ENCODE data around the gene CES3.

Gene CES3

DNA sequence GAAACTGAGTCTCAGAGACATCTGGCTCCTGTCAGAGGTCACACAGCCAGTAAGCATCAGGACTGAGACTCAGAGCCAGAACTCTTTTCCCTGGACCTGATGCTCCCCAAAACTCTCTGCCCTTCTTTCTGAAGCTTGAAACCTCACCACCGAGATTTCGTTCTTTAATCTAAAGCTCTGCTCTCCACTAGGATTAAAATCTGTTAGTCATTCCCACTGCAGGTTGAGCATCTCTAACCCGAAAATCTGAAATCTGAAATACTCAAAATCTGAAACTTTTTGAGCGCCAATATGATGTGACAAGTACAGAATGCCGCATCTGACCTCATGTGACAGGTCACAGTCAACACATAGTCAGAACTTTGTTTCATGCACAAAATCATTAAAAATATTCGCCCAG, 44.5 kb upstream of the CES3 start:
- DNase-seq (ENCODE audit: low spot score) = no peak
- in situ Hi-C loops (cut with MboI; ENCODE audit: low sequenced_read_pairs, unreplicated experiment) = no loop called here
- TF ChIP-seq, protein P1, sequence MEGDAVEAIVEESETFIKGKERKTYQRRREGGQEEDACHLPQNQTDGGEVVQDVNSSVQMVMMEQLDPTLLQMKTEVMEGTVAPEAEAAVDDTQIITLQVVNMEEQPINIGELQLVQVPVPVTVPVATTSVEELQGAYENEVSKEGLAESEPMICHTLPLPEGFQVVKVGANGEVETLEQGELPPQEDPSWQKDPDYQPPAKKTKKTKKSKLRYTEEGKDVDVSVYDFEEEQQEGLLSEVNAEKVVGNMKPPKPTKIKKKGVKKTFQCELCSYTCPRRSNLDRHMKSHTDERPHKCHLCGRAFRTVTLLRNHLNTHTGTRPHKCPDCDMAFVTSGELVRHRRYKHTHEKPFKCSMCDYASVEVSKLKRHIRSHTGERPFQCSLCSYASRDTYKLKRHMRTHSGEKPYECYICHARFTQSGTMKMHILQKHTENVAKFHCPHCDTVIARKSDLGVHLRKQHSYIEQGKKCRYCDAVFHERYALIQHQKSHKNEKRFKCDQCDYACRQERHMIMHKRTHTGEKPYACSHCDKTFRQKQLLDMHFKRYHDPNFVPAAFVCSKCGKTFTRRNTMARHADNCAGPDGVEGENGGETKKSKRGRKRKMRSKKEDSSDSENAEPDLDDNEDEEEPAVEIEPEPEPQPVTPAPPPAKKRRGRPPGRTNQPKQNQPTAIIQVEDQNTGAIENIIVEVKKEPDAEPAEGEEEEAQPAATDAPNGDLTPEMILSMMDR (IDR thresholded peaks at IDR 0.05; ENCODE audit: borderline replicate concordance, control extremely low read depth, extremely low read depth, insufficient read depth, missing control alignments) = no peak

DNA sequence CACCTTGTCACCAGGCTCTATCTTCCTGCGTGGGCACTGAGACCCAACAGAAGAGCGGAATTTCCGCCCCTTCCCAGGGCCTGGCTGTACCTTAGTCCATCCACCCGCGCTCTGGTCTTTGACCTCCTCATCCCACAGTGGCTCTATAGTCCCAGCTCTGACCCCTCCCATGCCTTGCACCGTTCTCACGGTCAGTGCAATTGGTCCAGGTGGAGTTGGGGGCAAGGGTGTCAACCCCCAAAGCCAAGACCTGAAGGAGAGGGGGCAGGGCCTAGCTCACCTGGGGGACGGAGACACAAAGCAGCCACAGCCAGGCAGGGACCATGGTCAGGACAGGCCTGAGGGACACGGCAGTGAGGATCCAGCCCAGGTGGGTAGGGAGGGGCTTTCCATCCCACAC, 43.3 kb upstream of the CES3 start:
- DNase-seq (ENCODE audit: low spot score) = no peak
- TF ChIP-seq, protein P1 (IDR thresholded peaks at IDR 0.05; ENCODE audit: borderline replicate concordance, control extremely low read depth, extremely low read depth, insufficient read depth, missing control alignments) = no peak
- in situ Hi-C loops (cut with MboI; ENCODE audit: low sequenced_read_pairs, unreplicated experiment) = no loop called here

DNA sequence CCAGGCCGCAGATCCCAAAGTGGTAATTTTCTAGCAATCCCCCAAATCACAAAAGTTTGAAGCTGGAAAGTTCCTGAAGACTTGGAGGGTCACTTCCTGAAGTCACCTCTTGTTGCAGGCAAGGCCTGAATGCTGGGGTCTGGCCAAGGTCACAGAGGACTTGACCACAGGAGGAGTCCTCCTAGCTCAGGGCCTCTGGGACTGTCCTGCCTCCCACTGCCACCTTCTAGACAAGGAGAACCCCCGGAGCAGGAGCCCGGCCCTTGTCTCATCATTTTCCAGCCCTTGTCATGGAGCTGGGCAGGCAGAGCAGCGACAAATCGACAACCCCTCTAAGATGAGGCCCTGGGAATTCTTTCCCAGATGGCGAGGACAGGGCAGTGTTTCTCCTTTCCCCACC, 42.7 kb upstream of the CES3 start:
- TF ChIP-seq, protein P1 (IDR thresholded peaks at IDR 0.05; ENCODE audit: borderline replicate concordance, control extremely low read depth, extremely low read depth, insufficient read depth, missing control alignments) = no peak
- DNase-seq (ENCODE audit: low spot score) = no peak
- in situ Hi-C loops (cut with MboI; ENCODE audit: low sequenced_read_pairs, unreplicated experiment) = no loop called here

DNA sequence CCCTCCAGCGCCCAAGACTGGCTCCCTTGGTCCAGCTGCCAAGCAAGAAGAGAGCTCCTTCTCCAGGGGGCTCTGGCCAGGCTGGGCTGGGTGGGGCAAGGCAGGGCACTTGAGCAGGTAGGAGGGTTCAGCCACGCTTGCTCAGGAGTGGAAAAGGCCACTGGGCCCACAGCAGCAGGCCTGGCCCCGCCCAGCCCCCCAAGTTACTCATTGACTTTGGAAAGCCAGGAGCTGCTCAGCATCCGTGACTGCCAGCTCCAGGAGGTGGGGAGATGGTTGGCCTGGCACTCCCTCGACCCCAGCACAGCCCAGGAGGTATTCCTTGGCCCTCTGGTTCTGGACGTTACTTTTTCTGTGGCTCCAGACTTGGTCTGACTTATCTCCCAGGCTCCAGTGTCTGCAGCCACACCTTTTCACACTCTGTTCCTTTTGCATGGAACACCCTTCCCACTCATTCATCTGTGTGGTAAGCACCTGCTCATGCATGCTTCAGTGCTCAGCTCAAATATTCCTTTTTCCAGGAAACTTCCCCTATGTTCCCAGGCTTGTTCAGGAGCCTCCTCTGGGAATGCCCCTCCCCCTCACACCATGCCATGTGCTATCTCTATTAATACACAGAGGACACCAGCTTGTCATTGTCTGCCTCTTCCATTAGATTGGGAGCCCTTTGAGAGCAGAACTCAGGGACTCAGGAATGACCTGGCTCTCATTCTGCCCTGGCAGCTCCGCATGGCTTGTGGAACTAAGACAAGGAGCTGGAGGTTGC, 42.1 kb upstream of the CES3 start, which contains the start of gene CDH16:
TSS of gene CDH16 (minus strand) at position 83 of the 766 bp plus-strand sequence. CDS start 820 bp downstream, outside the sequence.
- DNase-seq (ENCODE audit: low spot score) = no peak
- in situ Hi-C loops (cut with MboI; ENCODE audit: low sequenced_read_pairs, unreplicated experiment) = no loop called here
- TF ChIP-seq, protein P1 (IDR thresholded peaks at IDR 0.05; ENCODE audit: borderline replicate concordance, control extremely low read depth, extremely low read depth, insufficient read depth, missing control alignments) = no peak

DNA sequence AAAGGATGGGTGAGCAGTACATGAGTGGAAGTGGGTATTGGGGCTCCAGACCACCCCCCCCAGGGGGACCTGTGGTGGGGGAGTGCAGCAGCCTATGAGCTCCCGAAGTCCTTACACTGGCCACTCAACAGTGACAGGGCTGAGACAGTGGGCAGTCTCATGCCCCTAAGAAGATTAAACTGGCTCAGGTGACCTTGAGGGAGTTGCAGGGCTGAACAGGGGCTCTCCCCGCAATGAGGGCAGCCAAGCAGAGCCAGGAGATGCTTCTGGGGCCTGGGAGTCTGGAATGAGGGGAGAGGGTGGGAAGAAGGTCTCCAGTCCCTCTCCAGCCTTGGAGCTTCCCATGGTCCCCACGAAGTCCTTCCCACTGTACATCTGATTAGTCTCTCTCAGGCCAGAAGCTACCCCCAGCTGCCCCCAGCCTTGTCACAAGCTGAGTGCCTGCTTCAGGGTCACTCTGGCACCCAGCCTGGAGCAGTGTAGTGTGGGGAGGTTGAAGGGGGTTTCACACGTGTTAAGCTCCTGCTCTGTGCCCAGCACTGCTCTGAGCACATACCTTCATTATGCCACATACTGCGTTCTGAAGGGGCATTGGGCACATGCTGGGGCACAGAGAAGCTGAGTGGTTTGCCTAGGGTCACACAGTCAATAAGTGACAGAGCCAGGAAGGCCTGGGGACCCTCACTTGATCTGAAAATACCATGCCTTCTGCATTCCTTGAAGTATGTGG, 41.3 kb upstream of the CES3 start:
- in situ Hi-C loops (cut with MboI; ENCODE audit: low sequenced_read_pairs, unreplicated experiment) = no loop called here
- DNase-seq (ENCODE audit: low spot score) = no peak
- TF ChIP-seq, protein P1 (IDR thresholded peaks at IDR 0.05; ENCODE audit: borderline replicate concordance, control extremely low read depth, extremely low read depth, insufficient read depth, missing control alignments) = no peak

DNA sequence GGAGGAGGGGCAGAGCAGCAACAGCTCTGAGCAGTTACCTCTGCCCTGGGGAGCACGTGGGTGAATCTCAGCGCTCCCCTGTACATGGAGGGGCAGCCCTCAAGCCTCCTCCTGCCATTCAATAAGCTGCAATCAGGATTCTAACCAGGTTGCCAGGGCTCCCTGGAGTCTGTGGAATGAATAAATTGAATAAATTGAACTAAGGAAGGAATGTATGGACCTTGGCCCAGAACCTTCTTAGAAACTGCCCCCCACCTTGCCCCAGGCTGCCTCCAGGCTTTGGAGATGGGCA, 40.8 kb upstream of the CES3 start:
- TF ChIP-seq, protein P1 (IDR thresholded peaks at IDR 0.05; ENCODE audit: borderline replicate concordance, control extremely low read depth, extremely low read depth, insufficient read depth, missing control alignments) = no peak
- in situ Hi-C loops (cut with MboI; ENCODE audit: low sequenced_read_pairs, unreplicated experiment) = no loop called here
- DNase-seq (ENCODE audit: low spot score) = no peak
